Glutamatergic neuron (in vitro differentiated cells): Measurements from ENCODE around the gene PTK6. TPM values are rescaled to one million over a fixed set of nuclear protein-coding genes. Genes with fewer than 3 reads are reported as not detected.
"Not testable (repeated sequence)": the region's sequence is repeated elsewhere in the genome, so short reads cannot be mapped to it uniquely, and the experiment has no call there.

Experiments
- DNase-seq: peaks from one replicate; pipeline ENCODE4 v3.0.0; 2022
- H3K27ac Mint-ChIP-seq: one replicate; pipeline ENCODE4 v1.8.0; 2020; ENCODE audit warnings: mild to moderate bottlenecking, mixed read lengths, inconsistent platforms; ENCODE audit not compliant: unreplicated experiment
- H3K27me3 Mint-ChIP-seq: one replicate; pipeline ENCODE4 v1.8.0; 2020; ENCODE audit warnings: mild to moderate bottlenecking, moderate library complexity, mixed read lengths, inconsistent platforms; ENCODE audit not compliant: unreplicated experiment
- H3K36me3 Mint-ChIP-seq: one replicate; pipeline ENCODE4 v1.8.0; 2020; ENCODE audit warnings: mild to moderate bottlenecking, mixed read lengths, inconsistent platforms; ENCODE audit not compliant: unreplicated experiment
- H3K4me1 Mint-ChIP-seq: one replicate; pipeline ENCODE4 v1.8.0; 2020; ENCODE audit warnings: mild to moderate bottlenecking, low read depth, mixed read lengths, inconsistent platforms; ENCODE audit not compliant: unreplicated experiment
- H3K4me3 Mint-ChIP-seq: one replicate; pipeline ENCODE4 v1.8.0; 2020; ENCODE audit warnings: mild to moderate bottlenecking, mixed read lengths, inconsistent platforms; ENCODE audit not compliant: unreplicated experiment
- H3K9me3 Mint-ChIP-seq: one replicate; pipeline ENCODE4 v1.8.0; 2020; ENCODE audit warnings: mild to moderate bottlenecking, moderate library complexity, mixed read lengths, inconsistent platforms; ENCODE audit not compliant: unreplicated experiment
- total RNA-seq: library from RNA; stranded (reverse); fragmentation: NEBNext Ultra II Directional; extraction: Animal tissue kit (Norgen Biotek cat#: 25700); gene quantifications from one replicate; pipeline ENCODE4 v1.2.1, GENCODE V29; 2021; ENCODE audit not compliant: unreplicated experiment
- TF ChIP-seq, protein P1 (sequence below): fragments of 200-600 bp; sonication (generic); IDR thresholded peaks from one replicate; pipeline ENCODE4 v1.5.0; 2021; ENCODE audit not compliant: partially characterized antibody, unreplicated experiment

Gene PTK6
- total RNA-seq, 1 donor from 2014 or later: 0.17 TPM

DNA sequence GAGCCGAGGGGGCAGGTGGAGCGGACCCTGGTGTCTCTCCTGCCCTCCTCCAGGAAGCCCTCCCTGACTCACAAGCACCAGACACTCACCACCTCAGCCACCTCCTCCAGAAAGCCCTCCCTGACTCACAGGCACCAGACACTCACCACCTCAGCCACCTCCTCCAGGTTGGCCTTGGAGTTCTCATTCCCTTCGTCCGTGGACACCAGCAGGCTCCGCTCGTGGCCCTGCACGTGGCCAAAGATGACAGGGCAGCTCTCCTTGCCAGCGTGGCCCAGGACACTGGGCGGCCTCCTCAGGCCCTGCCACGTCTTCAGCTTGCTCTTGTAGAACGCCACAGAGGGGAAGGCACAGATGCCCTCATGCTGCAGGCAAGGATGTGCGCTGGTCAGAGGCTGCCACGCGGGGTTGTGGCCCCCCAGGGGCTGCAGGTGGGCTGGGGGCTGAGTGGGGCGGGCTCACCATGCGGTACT lies 23.2 kb upstream of the PTK6 start:
- TF ChIP-seq, protein P1, sequence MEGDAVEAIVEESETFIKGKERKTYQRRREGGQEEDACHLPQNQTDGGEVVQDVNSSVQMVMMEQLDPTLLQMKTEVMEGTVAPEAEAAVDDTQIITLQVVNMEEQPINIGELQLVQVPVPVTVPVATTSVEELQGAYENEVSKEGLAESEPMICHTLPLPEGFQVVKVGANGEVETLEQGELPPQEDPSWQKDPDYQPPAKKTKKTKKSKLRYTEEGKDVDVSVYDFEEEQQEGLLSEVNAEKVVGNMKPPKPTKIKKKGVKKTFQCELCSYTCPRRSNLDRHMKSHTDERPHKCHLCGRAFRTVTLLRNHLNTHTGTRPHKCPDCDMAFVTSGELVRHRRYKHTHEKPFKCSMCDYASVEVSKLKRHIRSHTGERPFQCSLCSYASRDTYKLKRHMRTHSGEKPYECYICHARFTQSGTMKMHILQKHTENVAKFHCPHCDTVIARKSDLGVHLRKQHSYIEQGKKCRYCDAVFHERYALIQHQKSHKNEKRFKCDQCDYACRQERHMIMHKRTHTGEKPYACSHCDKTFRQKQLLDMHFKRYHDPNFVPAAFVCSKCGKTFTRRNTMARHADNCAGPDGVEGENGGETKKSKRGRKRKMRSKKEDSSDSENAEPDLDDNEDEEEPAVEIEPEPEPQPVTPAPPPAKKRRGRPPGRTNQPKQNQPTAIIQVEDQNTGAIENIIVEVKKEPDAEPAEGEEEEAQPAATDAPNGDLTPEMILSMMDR: no peak
- H3K4me1 Mint-ChIP-seq: no peaks in the 10 kb centered on the region

GRCh38 chr20:63559485-63560332 lies 22.5 kb upstream of the PTK6 start:
- H3K9me3 Mint-ChIP-seq, H3K4me1 Mint-ChIP-seq, H3K36me3 Mint-ChIP-seq, H3K4me3 Mint-ChIP-seq, H3K27ac Mint-ChIP-seq, H3K27me3 Mint-ChIP-seq, DNase-seq: not testable (repeated sequence)

More for the DNA sequence above, 23.2 kb upstream of the PTK6 start:
- Mint-ChIP-seq H3K27ac (no peak overlapping the region), H3K9me3 (peaks cover 5% of the 10 kb centered on the region), H3K36me3 (no peaks in the 10 kb centered on the region), H3K4me3 (no peak overlapping the region), H3K27me3 (peaks cover 3% of the 10 kb centered on the region)
- DNase-seq: no peak

DNA sequence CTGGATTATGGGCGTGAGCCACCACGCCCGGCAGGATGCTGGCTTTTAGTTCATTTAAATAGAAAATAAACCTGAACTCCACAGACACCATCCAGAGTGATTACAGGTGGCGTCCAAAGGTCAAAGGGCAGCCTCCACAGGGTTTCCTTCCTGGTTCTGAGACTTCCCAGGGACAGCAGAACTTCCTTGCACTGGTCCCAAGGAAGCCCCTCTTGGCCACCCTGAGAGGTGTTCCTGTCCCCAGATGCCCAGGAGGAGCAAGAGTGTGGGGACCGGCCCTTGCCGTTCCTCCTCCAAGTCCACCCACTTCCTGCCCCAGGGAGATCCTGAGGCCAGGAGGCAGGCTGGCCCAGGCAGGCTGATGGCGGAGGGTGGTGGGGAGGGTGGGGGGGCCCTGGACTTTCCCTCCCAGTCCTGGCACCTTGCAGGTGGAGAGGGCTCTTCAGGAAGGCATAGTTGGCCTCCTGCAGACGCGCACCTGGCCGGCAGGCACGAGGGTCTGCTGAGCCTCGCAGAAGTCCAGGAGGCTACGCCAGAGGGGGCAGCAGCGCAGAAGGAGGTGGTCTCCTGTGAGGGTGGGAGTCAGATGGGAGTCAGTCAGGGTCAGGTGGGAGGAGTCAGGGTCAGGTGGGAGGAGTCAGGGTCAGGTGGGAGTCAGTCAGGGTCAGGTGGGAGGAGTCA lies 21.8 kb upstream of the PTK6 start:
- peaks cover 3% of the 10 kb centered on the region for H3K27me3 Mint-ChIP-seq
- no peaks in the 10 kb centered on the region for H3K4me1 Mint-ChIP-seq
- no peak overlapping the region for H3K4me3 Mint-ChIP-seq
- TF ChIP-seq, protein P1: no peak
- no peak overlapping the region for H3K27ac Mint-ChIP-seq
- H3K36me3 Mint-ChIP-seq: no peaks in the 10 kb centered on the region
- no peak for DNase-seq
- peaks cover 5% of the 10 kb centered on the region for H3K9me3 Mint-ChIP-seq

- Mint-ChIP-seq H3K27me3 (peaks cover 3% of the 10 kb centered on the region), H3K27ac (peak overlapping the region; percentile 35), H3K9me3 (peaks cover 5% of the 10 kb centered on the region), H3K36me3 (no peaks in the 10 kb centered on the region), H3K4me3 (no peak overlapping the region), H3K4me1 (no peaks in the 10 kb centered on the region)
- DNase-seq: no peak
- TF ChIP-seq, protein P1: no peak
Observed at GRCh38 chr20:63557481-63557891, 20.3 kb upstream of the PTK6 start.

DNA sequence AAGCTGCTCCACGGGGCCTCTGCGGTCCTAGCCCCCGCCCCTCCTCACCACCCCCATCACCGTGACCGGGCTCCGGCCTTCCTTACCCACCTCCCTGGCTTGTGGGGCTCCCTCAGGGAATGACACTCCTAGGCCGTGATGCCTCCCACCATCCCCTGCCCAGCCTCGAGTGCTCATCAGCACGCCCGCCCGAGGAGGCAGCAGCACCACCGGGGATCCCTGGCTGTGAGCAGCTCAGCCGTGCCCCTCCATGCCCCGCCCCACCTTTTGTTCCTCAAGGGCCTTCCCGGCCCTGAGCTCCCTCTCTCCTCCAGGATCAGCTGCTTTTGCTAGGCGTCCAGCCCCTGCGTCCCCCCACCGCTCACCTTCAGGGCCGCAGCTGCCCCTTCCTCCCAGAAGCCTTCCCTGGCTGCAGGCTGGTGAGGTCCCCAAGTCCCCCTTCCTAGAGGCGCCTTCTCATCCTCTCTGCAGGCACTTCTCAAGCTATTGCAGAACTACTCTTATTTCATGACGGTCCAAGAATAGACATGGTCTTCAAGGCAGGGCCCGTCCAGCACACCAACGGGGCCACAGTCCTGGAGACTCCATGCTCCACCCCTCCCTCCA lies 19.8 kb upstream of the PTK6 start:
- peak overlapping the region; percentile 35 for H3K27ac Mint-ChIP-seq
- TF ChIP-seq, protein P1: no peak
- peaks cover 3% of the 10 kb centered on the region for H3K27me3 Mint-ChIP-seq
- peaks cover 5% of the 10 kb centered on the region for H3K9me3 Mint-ChIP-seq
- H3K4me3 Mint-ChIP-seq: no peak overlapping the region
- no peaks in the 10 kb centered on the region for H3K36me3 Mint-ChIP-seq
- H3K4me1 Mint-ChIP-seq: no peaks in the 10 kb centered on the region
- DNase-seq: no peak
